ENCODE results near the gene ADRA2B.
A peak's percentile ranks its signal among the peaks of the same experiment; 100 is the strongest.
"Not testable (repeated sequence)": the region's sequence is repeated elsewhere in the genome, so short reads cannot be mapped to it uniquely, and the experiment has no call there.

The ADRA2B gene

GRCh38 chr2:96116424-96116878 lies at the start of gene ADRA2B:
Gene ADRA2B, minus strand, starts transcription at chr2:96116571. Its CDS starts 422 bp downstream, at chr2:96116149.
- H3K9me3 ChIP-seq (replicated peaks in 1 of 11): no peaks in the 10 kb centered on the region; a peak in 1 of 22 replicates
- peaks cover 0 to 16% (median 0%) of the 10 kb centered on the region in 11 experiments; a peak in 2 of 22 replicates for H4K20me1 ChIP-seq
- peaks cover 16 to 40% (median 31%) of the 10 kb centered on the region in 11 experiments for H3K27me3 ChIP-seq
- no peak for TF ChIP-seq Cebpa-rat (IDR thresholded peaks at IDR 0.05)
- H3K9ac ChIP-seq: peak within 1 kb of the TSS; percentile 37 to 79 (median 67); a peak in 20 of 22 replicates
- peak within 1 kb of the TSS in 1 of 11 experiments; percentile 23; a peak in 2 of 22 replicates for H3K27ac ChIP-seq
- peak within 1 kb of the TSS; percentile 54 to 77 (median 66) for H3K4me3 ChIP-seq
- H3K4me2 ChIP-seq: peak within 1 kb of the TSS; percentile 94 to 100 (median 98)
- peaks cover 28 to 85% (median 68%) of the 10 kb centered on the region in 10 experiments for H3K4me1 ChIP-seq
- H3K36me3 ChIP-seq: no peaks in the 10 kb centered on the region

- Histone ChIP-seq H3K36me3 (no peaks in the 10 kb centered on the region), H3K9ac (peak overlapping the region in 5 of 11 experiments; percentile 40 to 74 (median 71); a peak in 8 of 22 replicates), H3K4me1 (peaks cover 9 to 28% (median 22%) of the 10 kb centered on the region in 10 experiments), H3K4me3 (no peak overlapping the region), H4K20me1 (no peaks in the 10 kb centered on the region), H3K4me2 (peak overlapping the region; percentile 7 to 88 (median 73); a peak in 19 of 22 replicates), H3K27ac (peak overlapping the region in 8 of 11 experiments; percentile 58 to 80 (median 72); a peak in 13 of 22 replicates), H3K9me3 (replicated peaks in 1 of 11) (peaks cover 0 to 15% (median 14%) of the 10 kb centered on the region in 11 experiments; a peak in 17 of 22 replicates), H3K27me3 (no peaks in the 10 kb centered on the region)
- no peak for TF ChIP-seq Cebpa-rat (IDR thresholded peaks at IDR 0.05)
Measured at GRCh38 chr2:96164459-96165184, 48.3 kb upstream of the ADRA2B start.

- peak overlapping the region; percentile 56 to 88 (median 73) for H3K4me2 ChIP-seq
Measured at GRCh38 chr2:96163768-96164429, 47.5 kb upstream of the ADRA2B start.

GRCh38 chr2:96163415-96163767 lies 47.0 kb upstream of the ADRA2B start:
- Histone ChIP-seq H3K9ac (peak overlapping the region in 9 of 11 experiments; percentile 39 to 74 (median 61); a peak in 13 of 22 replicates), H3K9me3 (replicated peaks in 1 of 11) (peaks cover 0 to 12% (median 10%) of the 10 kb centered on the region in 11 experiments; a peak in 13 of 22 replicates), H3K4me1 (peaks cover 16 to 28% (median 23%) of the 10 kb centered on the region in 10 experiments), H3K4me3 (no peak overlapping the region), H4K20me1 (no peaks in the 10 kb centered on the region), H3K27ac (peak overlapping the region in 10 of 11 experiments; percentile 24 to 80 (median 66); a peak in 18 of 22 replicates), H3K36me3 (no peaks in the 10 kb centered on the region), H3K27me3 (no peaks in the 10 kb centered on the region), H3K4me2 (peak overlapping the region; percentile 56 to 88 (median 73); a peak in 21 of 22 replicates)
- TF ChIP-seq Cebpa-rat (IDR thresholded peaks at IDR 0.05): no peak

More at GRCh38 chr2:96163768-96164429, 47.5 kb upstream of the ADRA2B start:
- Histone ChIP-seq H3K9ac (peak overlapping the region; percentile 28 to 74 (median 55); a peak in 17 of 22 replicates), H3K9me3 (replicated peaks in 1 of 11) (peaks cover 0 to 12% (median 10%) of the 10 kb centered on the region in 11 experiments; a peak in 13 of 22 replicates), H3K27ac (peak overlapping the region in 10 of 11 experiments; percentile 24 to 80 (median 66); a peak in 19 of 22 replicates), H4K20me1 (no peaks in the 10 kb centered on the region), H3K27me3 (no peaks in the 10 kb centered on the region), H3K4me1 (peaks cover 11 to 28% (median 22%) of the 10 kb centered on the region in 10 experiments), H3K36me3 (no peaks in the 10 kb centered on the region), H3K4me3 (no peak overlapping the region)
- no peak for TF ChIP-seq Cebpa-rat (IDR thresholded peaks at IDR 0.05)

GRCh38 chr2:96161898-96162297 lies 45.5 kb upstream of the ADRA2B start:
- peaks cover 31 to 41% (median 37%) of the 10 kb centered on the region in 10 experiments for H3K4me1 ChIP-seq
- no peaks in the 10 kb centered on the region for H3K27me3 ChIP-seq
- TF ChIP-seq Cebpa-rat (IDR thresholded peaks at IDR 0.05): no peak
- H3K36me3 ChIP-seq: no peaks in the 10 kb centered on the region
- peaks cover 0 to 12% (median 10%) of the 10 kb centered on the region in 11 experiments; a peak in 13 of 22 replicates for H3K9me3 ChIP-seq (replicated peaks in 1 of 11)
- H3K9ac ChIP-seq: no peak overlapping the region
- H4K20me1 ChIP-seq: no peaks in the 10 kb centered on the region
- no peak overlapping the region for H3K4me3 ChIP-seq
- H3K4me2 ChIP-seq: no peak overlapping the region
- H3K27ac ChIP-seq: no peak overlapping the region

- H3K4me3 ChIP-seq, H3K27ac ChIP-seq, H3K36me3 ChIP-seq, H3K27me3 ChIP-seq, H3K9ac ChIP-seq, H4K20me1 ChIP-seq, H3K4me2 ChIP-seq: not testable (repeated sequence)
- peaks cover 38 to 56% (median 50%) of the 10 kb centered on the region in 10 experiments for H3K4me1 ChIP-seq
- peaks cover 0 to 12% (median 10%) of the 10 kb centered on the region in 11 experiments; a peak in 13 of 22 replicates for H3K9me3 ChIP-seq (replicated peaks in 1 of 11)
Measured at GRCh38 chr2:96160366-96160765, 44.0 kb upstream of the ADRA2B start.

- TF ChIP-seq Cebpa-rat (IDR thresholded peaks at IDR 0.05): no peak
- no peak overlapping the region for H3K4me2 ChIP-seq
- no peak overlapping the region for H3K4me3 ChIP-seq
- H3K27ac ChIP-seq: no peak overlapping the region
- no peaks in the 10 kb centered on the region for H3K36me3 ChIP-seq
- peaks cover 34 to 50% (median 44%) of the 10 kb centered on the region in 10 experiments for H3K4me1 ChIP-seq
- H3K27me3 ChIP-seq: no peaks in the 10 kb centered on the region
- peaks cover 0 to 12% (median 10%) of the 10 kb centered on the region in 11 experiments; a peak in 13 of 22 replicates for H3K9me3 ChIP-seq (replicated peaks in 1 of 11)
- no peak overlapping the region for H3K9ac ChIP-seq
- no peaks in the 10 kb centered on the region for H4K20me1 ChIP-seq
Measured at GRCh38 chr2:96159084-96159830, 42.9 kb upstream of the ADRA2B start.

GRCh38 chr2:96158554-96158940 lies 42.2 kb upstream of the ADRA2B start:
- H3K27me3 ChIP-seq: no peaks in the 10 kb centered on the region
- peak overlapping the region in 3 of 11 experiments; percentile 2 to 38 (median 32); a peak in 1 of 22 replicates for H3K27ac ChIP-seq
- H3K4me3 ChIP-seq: no peak overlapping the region
- H3K9me3 ChIP-seq (replicated peaks in 1 of 11): peaks cover 0 to 12% (median 10%) of the 10 kb centered on the region in 11 experiments; a peak in 13 of 22 replicates
- no peak for TF ChIP-seq Cebpa-rat (IDR thresholded peaks at IDR 0.05)
- peak overlapping the region in 3 of 11 experiments; percentile 27 to 55 (median 29); a peak in 1 of 22 replicates for H3K9ac ChIP-seq
- H3K36me3 ChIP-seq: no peaks in the 10 kb centered on the region
- peaks cover 26 to 50% (median 44%) of the 10 kb centered on the region in 10 experiments for H3K4me1 ChIP-seq
- peak overlapping the region in 5 of 11 experiments; percentile 50 to 83 (median 72); a peak in 7 of 22 replicates for H3K4me2 ChIP-seq
- no peaks in the 10 kb centered on the region for H4K20me1 ChIP-seq

All from BLaER1 treated with 17β-estradiol and CSF1 and Interleukin-3, amounts not matched to agents 10 nM and 100 nM (cell line).